Measurements from ENCODE around the gene GPR153.
A peak's percentile ranks its signal among the peaks of the same experiment; 100 is the strongest.

Gene GPR153

DNA sequence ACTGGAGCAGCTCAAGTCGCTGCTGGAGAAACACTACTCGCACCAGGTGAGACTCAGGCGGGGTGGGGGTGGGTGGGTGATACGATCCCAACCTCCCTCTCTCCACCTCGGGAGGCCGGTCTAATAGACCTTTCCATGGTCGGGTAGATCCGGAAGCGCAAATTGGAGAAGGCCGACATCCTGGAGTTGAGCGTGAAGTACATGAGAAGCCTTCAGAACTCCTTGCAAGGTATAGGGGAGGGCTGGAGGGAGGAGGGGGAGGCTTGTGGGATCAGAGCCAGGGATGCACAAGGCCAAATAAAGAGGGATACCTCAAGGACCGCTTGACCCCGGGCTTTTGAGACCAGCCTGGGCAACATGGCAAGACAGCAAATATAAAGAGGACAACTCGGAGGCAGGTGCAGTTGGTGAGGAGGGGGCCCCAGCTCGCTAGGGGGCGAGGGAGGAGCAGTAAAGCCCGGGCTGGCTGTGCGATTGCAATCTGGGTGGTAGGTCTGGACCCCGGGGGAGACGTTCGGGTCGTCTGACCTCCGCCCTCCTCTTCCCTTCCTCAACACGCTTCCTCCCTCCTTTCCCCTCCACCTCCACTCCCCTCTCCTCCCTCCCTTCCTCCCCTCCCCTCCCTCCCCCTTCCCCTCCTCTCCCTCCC, 16.4 kb downstream of the GPR153 start:
- Histone ChIP-seq H3K4me3 (ENCODE audit: low read length) (peak overlapping the region; percentile 86), H3K4me1 (ENCODE audit: insufficient read depth, low read length) (peaks cover 31% of the 10 kb centered on the region), H3K27ac (ENCODE audit: low read length) (no peak overlapping the region), H3K9ac (ENCODE audit: low read depth, low read length) (peak overlapping the region; percentile 68; the same call in 1 of the 2 replicates), H3K36me3 (ENCODE audit: insufficient read depth, low read depth, low read length) (no peaks in the 10 kb centered on the region), H3K9me3 (ENCODE audit: insufficient read depth, low read depth, low read length) (no peaks in the 10 kb centered on the region), H3K27me3 (ENCODE audit: insufficient read depth, low read length) (peaks cover 70% of the 10 kb centered on the region)

DNA sequence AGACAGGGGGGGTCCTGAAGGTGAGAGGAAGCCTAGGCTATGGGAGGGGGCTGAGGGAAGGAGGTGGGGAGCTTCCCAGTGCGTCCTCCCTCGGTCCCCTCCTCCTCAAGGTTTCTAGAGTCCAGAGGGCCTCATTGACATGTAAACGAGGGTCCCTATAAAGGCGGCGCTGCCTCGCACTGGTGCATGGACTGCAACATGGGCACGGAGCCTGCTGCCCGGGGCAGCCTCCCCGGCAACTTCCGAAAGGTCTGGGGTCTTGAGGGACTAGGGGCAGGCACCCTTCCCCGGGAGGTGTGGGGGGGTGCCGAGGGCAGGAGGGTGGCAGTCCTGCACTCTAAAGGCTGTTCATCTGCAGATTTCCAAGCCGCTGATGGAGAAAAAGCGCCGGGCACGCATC, 16.9 kb downstream of the GPR153 start, which contains the start of gene HES3:
TSS of gene HES3 (plus strand) at position 187 of the 400 bp plus-strand sequence. CDS start at position 374, 187 bp downstream.
- no peaks in the 10 kb centered on the region for H3K9me3 ChIP-seq (ENCODE audit: insufficient read depth, low read depth, low read length)
- H3K27ac ChIP-seq (ENCODE audit: low read length): no peak within 1 kb of the TSS
- peak within 1 kb of the TSS; percentile 86 for H3K4me3 ChIP-seq (ENCODE audit: low read length)
- peaks cover 66% of the 10 kb centered on the region for H3K27me3 ChIP-seq (ENCODE audit: insufficient read depth, low read length)
- peak within 1 kb of the TSS; percentile 68; the same call in 1 of the 2 replicates for H3K9ac ChIP-seq (ENCODE audit: low read depth, low read length)
- H3K4me1 ChIP-seq (ENCODE audit: insufficient read depth, low read length): peaks cover 34% of the 10 kb centered on the region
- no peaks in the 10 kb centered on the region for H3K36me3 ChIP-seq (ENCODE audit: insufficient read depth, low read depth, low read length)

DNA sequence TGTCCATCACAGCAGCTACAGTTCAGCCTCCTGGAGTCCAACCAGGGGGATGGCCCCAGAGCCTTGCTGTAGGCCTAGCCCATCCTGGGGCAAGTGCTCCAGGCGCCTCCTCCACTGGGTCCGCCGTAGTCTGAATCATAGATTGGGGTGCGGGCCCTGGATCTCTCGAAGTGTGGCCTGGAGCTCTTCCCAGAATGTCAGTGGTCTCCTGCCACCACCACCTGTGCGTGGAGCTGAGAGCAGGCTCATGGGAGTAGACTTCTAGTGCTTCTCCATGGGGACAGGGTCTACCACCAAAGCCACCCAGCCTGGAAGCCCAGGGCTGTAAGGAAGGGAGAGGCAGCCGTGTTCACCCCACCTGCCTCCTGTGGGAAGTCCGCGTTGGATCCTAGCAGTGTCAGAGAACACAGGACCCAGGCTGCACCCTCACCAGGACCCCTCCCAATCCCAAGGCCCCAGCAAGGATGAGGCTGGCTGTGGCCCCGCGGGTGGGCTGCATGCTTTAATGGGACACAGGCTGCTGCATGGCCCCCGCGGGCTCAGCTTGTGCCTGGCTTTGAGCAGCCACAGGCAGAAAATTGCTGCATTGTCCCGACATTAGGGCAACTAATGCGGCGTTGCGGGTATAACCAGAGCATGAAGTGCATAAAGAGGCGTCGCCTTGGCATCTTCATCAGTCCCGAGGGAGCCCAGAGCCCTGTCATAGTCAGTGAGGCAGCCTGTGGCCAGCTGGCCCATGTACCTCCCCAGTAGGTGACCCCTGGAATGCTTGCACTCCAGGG, 17.7 kb downstream of the GPR153 start:
- H3K27me3 ChIP-seq (ENCODE audit: insufficient read depth, low read length): peaks cover 59% of the 10 kb centered on the region
- H3K9me3 ChIP-seq (ENCODE audit: insufficient read depth, low read depth, low read length): no peaks in the 10 kb centered on the region
- H3K4me3 ChIP-seq (ENCODE audit: low read length): peak overlapping the region; percentile 86; the same call in 1 of the 2 replicates
- H3K9ac ChIP-seq (ENCODE audit: low read depth, low read length): no peak overlapping the region; the same call in 1 of the 2 replicates
- H3K27ac ChIP-seq (ENCODE audit: low read length): no peak overlapping the region
- no peaks in the 10 kb centered on the region for H3K36me3 ChIP-seq (ENCODE audit: insufficient read depth, low read depth, low read length)
- peaks cover 40% of the 10 kb centered on the region for H3K4me1 ChIP-seq (ENCODE audit: insufficient read depth, low read length)

DNA sequence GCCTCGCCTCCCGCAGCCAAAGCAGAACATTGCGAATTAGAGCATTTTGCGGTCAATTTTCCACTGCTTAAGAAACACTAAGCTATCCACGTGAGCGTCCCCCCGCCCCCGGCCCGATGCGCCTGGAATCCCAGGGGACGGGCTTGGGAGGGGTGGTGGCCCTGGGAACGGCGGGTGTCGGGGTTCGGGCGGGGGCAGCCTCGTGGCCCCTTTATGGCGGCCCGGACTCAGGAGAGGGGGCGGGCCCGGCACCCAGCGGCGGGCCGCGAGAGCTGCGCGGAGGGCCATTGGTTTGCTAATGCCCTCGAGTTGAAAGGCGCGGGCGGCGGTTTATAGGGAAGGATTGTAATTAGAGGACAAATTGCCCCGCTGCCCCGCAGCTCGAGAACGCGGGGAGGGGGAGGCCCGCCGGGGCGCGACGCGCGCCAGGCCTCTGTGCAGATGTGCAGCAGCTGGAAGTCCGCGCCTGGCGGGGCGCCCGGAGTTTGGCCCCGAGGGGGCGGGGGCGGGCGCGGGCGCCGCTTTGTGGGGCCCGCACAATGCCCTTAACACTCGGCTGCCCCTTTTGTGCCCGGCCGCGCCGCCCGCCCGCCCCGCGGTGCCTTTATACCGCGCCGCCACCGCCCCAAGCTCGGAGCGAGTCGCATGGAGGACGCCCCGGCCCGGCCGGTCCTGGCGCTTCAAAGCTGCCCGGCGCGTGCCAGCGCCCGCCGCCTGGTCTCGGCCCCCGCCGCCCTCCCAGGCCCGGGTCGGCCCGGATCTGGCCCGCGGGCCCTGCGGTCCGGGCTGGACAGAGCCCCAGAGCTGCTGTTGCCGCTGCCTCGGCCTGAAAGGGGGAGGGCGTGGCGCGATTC, 18.8 kb downstream of the GPR153 start:
- Histone ChIP-seq H3K4me3 (ENCODE audit: low read length) (peak overlapping the region; percentile 43; the same call in 1 of the 2 replicates), H3K9ac (ENCODE audit: low read depth, low read length) (peak overlapping the region; percentile 88; the same call in 1 of the 2 replicates)

DNA sequence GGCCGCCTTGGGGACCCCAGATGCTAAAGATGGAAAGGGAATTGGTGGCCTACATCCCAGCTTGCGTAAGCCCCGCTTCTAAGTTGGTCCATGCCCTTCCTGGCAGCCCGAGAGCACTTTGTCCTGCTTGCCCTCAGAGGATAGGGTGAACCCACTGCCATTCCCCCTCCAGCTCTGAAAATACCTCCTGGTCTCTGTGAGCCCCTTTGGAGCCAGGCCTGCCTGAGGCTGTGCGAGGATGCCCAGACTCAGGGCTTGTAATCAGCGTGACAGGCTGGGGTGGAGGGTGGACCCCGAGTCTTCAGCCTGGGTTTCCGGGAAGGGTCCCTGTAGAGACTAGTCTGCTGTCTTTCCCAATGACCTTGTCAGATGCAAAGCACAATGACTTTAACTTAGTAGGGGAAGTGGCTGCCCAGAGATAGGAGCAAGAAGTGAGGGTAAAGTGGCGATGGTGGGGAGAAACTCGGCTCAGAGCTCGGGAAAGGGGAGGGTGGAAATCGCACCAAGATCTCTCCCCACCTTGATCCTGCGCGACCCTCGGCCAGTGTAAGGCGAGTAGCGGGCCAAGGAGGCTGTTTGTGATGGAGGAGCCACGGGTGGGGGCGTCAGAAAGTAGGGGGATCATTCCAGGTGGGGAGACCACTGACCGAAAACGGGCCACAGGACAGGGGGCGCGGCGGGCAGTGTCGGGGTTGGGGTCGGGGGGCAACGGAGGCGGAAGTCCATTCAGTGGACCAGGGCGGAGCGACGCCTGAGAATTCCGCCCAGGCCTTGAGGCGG, 19.6 kb downstream of the GPR153 start:
- H3K27ac ChIP-seq (ENCODE audit: low read length): peak overlapping the region; percentile 52
- H3K4me1 ChIP-seq (ENCODE audit: insufficient read depth, low read length): peaks cover 41% of the 10 kb centered on the region
- H3K27me3 ChIP-seq (ENCODE audit: insufficient read depth, low read length): peaks cover 40% of the 10 kb centered on the region
- no peaks in the 10 kb centered on the region for H3K9me3 ChIP-seq (ENCODE audit: insufficient read depth, low read depth, low read length)
- peak overlapping the region; percentile 88; the same call in 1 of the 2 replicates for H3K9ac ChIP-seq (ENCODE audit: low read depth, low read length)
- no peaks in the 10 kb centered on the region for H3K36me3 ChIP-seq (ENCODE audit: insufficient read depth, low read depth, low read length)
- H3K4me3 ChIP-seq (ENCODE audit: low read length): peak overlapping the region; percentile 43

More for the DNA sequence above, 18.8 kb downstream of the GPR153 start:
- H3K27me3 ChIP-seq (ENCODE audit: insufficient read depth, low read length): peaks cover 47% of the 10 kb centered on the region
- H3K27ac ChIP-seq (ENCODE audit: low read length): no peak overlapping the region
- H3K36me3 ChIP-seq (ENCODE audit: insufficient read depth, low read depth, low read length): no peaks in the 10 kb centered on the region
- H3K9me3 ChIP-seq (ENCODE audit: insufficient read depth, low read depth, low read length): no peaks in the 10 kb centered on the region
- peaks cover 44% of the 10 kb centered on the region for H3K4me1 ChIP-seq (ENCODE audit: insufficient read depth, low read length)

DNA sequence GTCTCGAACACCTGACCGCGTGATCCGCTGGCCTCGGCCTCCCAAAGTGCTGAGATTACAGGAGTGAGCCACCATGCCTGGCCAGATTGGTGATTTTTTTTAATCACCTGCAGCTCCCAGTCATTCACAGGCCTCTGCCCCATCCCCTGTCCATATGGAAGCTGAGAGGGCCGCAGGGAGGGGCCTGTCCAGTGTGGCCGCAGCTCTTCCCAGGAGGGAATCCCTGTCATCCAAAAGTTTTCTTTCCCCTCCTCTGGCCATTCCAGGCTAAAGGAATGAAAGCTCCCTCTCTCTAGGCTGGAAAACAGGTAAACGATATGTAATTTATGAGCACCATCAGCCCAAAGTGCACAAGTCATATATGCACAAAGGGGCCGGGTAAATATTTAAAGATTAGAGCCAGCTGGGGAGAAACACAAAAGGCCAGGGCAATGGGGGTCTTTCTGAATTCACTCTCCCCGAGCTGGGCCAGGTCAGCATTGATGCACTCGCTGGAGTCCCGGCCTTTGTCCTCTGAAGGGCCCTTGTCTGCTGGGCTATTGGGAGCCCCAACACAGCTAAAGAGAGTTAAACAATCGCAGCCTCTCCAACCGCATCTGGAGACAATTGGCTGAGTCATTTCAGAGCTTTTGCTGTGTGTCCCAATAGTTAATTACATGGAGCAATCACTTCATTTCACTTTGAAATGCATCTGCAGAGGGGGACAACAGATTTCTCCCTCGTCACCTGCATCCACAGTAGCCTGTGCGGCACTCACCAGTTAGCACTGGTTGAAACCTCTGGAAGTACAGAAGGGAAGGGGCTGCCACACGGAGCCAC, 20.7 kb downstream of the GPR153 start:
- Histone ChIP-seq H3K4me1 (ENCODE audit: insufficient read depth, low read length) (peaks cover 41% of the 10 kb centered on the region), H3K27ac (ENCODE audit: low read length) (peak overlapping the region; percentile 99), H3K9ac (ENCODE audit: low read depth, low read length) (peak overlapping the region; percentile 88), H3K36me3 (ENCODE audit: insufficient read depth, low read depth, low read length) (no peaks in the 10 kb centered on the region), H3K27me3 (ENCODE audit: insufficient read depth, low read length) (peaks cover 37% of the 10 kb centered on the region), H3K9me3 (ENCODE audit: insufficient read depth, low read depth, low read length) (no peaks in the 10 kb centered on the region), H3K4me3 (ENCODE audit: low read length) (peak overlapping the region; percentile 64; the same call in 1 of the 2 replicates)

DNA sequence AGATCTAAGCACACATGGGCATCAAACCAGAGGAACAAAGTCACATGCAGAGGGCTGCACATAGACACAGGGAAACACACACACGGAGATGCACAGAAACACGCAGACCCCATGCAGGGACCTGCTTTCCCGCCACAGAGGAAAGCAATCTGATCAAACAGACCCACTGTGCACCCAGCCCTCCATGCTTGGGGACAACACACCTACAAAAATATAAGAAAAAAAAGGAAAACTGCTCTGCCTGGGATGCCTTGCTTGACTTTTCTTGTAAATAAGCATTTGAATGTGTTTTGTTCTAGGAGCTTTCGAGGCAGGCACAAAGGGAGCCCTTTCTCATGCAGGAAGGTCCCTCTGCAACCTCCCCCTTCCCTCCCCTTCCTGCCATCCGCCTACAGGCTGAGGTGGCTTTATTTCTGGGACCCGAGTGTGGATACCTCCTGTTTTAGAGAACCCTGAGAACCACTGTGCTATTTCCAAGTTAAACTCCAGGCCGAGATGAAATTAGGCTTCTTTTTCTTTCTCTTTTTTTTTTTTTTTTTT, 21.6 kb downstream of the GPR153 start:
- Histone ChIP-seq H3K4me1 (ENCODE audit: insufficient read depth, low read length) (peaks cover 46% of the 10 kb centered on the region), H3K4me3 (ENCODE audit: low read length) (peak overlapping the region; percentile 64), H3K9me3 (ENCODE audit: insufficient read depth, low read depth, low read length) (no peaks in the 10 kb centered on the region), H3K9ac (ENCODE audit: low read depth, low read length) (peak overlapping the region; percentile 88), H3K27ac (ENCODE audit: low read length) (peak overlapping the region; percentile 99), H3K27me3 (ENCODE audit: insufficient read depth, low read length) (peaks cover 32% of the 10 kb centered on the region), H3K36me3 (ENCODE audit: insufficient read depth, low read depth, low read length) (peaks cover 2% of the 10 kb centered on the region; the same call in 1 of the 2 replicates)

DNA sequence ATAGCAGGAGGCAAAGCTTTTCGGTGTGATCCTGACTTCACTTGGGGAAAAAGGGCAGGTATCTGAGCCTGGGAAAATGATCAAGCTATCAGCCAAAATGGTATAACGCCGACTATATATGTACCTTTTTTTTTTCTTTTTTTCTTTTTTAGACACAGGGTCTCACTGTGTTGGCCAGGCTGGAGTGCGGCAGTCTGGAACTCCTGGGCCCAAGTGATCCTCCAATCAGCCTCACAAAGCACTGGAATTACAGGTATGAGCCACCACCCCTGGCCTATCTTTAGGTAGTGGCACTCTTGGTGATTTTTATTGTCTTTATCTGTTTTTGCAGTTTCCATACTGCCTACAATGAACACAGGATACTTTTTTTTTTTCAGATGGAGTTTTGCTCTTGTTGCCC, 23.8 kb downstream of the GPR153 start:
- H3K4me1 ChIP-seq (ENCODE audit: insufficient read depth, low read length): peaks cover 36% of the 10 kb centered on the region
- no peaks in the 10 kb centered on the region for H3K9me3 ChIP-seq (ENCODE audit: insufficient read depth, low read depth, low read length)
- no peak overlapping the region for H3K4me3 ChIP-seq (ENCODE audit: low read length)
- H3K27me3 ChIP-seq (ENCODE audit: insufficient read depth, low read length): peaks cover 15% of the 10 kb centered on the region
- H3K27ac ChIP-seq (ENCODE audit: low read length): no peak overlapping the region
- no peak overlapping the region for H3K9ac ChIP-seq (ENCODE audit: low read depth, low read length)
- H3K36me3 ChIP-seq (ENCODE audit: insufficient read depth, low read depth, low read length): peaks cover 22% of the 10 kb centered on the region

DNA sequence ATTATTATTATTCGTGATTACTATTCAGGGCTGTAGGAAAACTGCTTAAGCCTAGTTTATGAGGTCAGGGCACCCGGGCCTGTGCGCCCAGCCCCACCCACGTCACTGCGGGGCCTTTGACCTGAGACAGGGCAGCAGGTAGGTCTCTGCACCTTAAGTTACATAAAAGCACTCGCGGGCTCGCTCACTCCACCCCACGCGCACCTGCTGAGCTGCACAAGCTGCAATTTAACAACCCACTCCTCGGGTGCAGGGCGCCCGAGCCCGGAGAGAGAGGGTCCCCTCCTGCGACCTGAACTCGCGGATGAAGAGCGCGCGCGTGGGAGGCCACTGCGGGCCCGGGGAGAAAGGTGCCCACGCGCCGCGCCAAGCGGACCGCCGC, 25.6 kb downstream of the GPR153 start:
- H3K4me3 ChIP-seq (ENCODE audit: low read length): peak overlapping the region; percentile 88
- H3K27me3 ChIP-seq (ENCODE audit: insufficient read depth, low read length): peaks cover 3% of the 10 kb centered on the region
- peaks cover 24% of the 10 kb centered on the region; the same call in 1 of the 2 replicates for H3K4me1 ChIP-seq (ENCODE audit: insufficient read depth, low read length)
- no peak overlapping the region for H3K27ac ChIP-seq (ENCODE audit: low read length)
- no peaks in the 10 kb centered on the region for H3K9me3 ChIP-seq (ENCODE audit: insufficient read depth, low read depth, low read length)
- peak overlapping the region; percentile 94 for H3K9ac ChIP-seq (ENCODE audit: low read depth, low read length)
- peaks cover 40% of the 10 kb centered on the region for H3K36me3 ChIP-seq (ENCODE audit: insufficient read depth, low read depth, low read length)
